ENCODE data around the gene KSR1.

Gene KSR1

GRCh38 chr17:27521281-27522027, 65.2 kb downstream of the KSR1 start:
- CTCF ChIA-PET: no interaction called here
- TF ChIP-seq NFRKB (IDR thresholded peaks at IDR 0.05) (no peak), FOXA1 (IDR thresholded peaks at IDR 0.05) (no peak), FOXK2 (IDR thresholded peaks at IDR 0.05) (no peak), CTBP1 (IDR thresholded peaks at IDR 0.05; ENCODE audit: borderline replicate concordance) (no peak)
- POLR2A ChIA-PET: no interaction called here

DNA sequence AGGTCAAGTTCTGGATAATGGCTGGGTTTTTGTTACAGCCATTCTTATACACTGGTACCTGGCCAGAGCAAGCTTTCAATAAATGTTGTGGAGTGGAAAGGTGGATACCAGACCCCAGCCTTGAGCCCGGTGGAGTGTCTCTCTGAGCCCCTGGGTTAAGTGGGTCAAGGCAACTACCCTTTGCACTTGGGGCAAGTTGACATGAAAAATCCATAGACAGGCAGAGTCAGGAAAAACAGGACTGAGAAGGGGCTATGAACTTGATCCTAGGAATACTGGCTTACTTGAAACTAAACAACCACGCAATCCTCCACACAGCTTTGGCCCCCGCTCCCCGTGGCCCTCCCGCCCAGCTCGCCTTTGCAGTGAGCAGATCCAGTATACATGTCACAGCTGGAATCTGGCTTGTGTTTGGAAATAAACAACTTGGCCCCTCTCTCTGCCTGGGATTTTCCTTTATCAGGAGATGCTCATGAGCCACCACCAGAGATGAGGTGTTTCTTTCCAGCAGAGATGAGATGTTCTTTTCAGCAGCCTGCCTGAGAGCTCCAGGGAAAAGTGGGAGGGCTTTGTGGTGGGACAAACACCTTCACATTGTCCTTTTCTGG, 65.9 kb downstream of the KSR1 start:
- ChIA-PET CTCF (no interaction called here), POLR2A (no interaction called here)
- TF ChIP-seq LEF1 (IDR thresholded peaks at IDR 0.05; ENCODE audit: borderline replicate concordance) (no peak), HDGF (IDR thresholded peaks at IDR 0.05; ENCODE audit: borderline replicate concordance) (no peak), SP1 (IDR thresholded peaks at IDR 0.05) (no peak), SUZ12 (IDR thresholded peaks at IDR 0.05) (no peak), CTBP1 (IDR thresholded peaks at IDR 0.05; ENCODE audit: borderline replicate concordance) (no peak), FOXA1 (IDR thresholded peaks at IDR 0.05) (no peak), FOXM1 (IDR thresholded peaks at IDR 0.05; ENCODE audit: borderline replicate concordance) (no peak), TARDBP (IDR thresholded peaks at IDR 0.05) (no peak)
- TF ChIP-seq, protein P1, sequence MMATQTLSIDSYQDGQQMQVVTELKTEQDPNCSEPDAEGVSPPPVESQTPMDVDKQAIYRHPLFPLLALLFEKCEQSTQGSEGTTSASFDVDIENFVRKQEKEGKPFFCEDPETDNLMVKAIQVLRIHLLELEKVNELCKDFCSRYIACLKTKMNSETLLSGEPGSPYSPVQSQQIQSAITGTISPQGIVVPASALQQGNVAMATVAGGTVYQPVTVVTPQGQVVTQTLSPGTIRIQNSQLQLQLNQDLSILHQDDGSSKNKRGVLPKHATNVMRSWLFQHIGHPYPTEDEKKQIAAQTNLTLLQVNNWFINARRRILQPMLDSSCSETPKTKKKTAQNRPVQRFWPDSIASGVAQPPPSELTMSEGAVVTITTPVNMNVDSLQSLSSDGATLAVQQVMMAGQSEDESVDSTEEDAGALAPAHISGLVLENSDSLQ (IDR thresholded peaks at IDR 0.05): no peak
- no peak for DNase-seq (ENCODE audit: extremely low spot score)

More at GRCh38 chr17:27521281-27522027, 65.2 kb downstream of the KSR1 start:
- DNase-seq (ENCODE audit: extremely low spot score): no peak

GRCh38 chr17:27523712-27524111, 67.5 kb downstream of the KSR1 start:
- DNase-seq (ENCODE audit: extremely low spot score): no peak
- TF ChIP-seq FOXA1 (IDR thresholded peaks at IDR 0.05): no peak
- TF ChIP-seq BHLHE40 (IDR thresholded peaks at IDR 0.05; ENCODE audit: borderline replicate concordance): no peak
- no peak for TF ChIP-seq SUZ12 (IDR thresholded peaks at IDR 0.05)
- no peak for TF ChIP-seq CTBP1 (IDR thresholded peaks at IDR 0.05; ENCODE audit: borderline replicate concordance)
- no peak for TF ChIP-seq FOXK2 (IDR thresholded peaks at IDR 0.05)
- no peak for TF ChIP-seq FOXM1 (IDR thresholded peaks at IDR 0.05; ENCODE audit: borderline replicate concordance)
- no peak for TF ChIP-seq ZNF384 (IDR thresholded peaks at IDR 0.05)
- TF ChIP-seq, protein P1 (IDR thresholded peaks at IDR 0.05): no peak
- TF ChIP-seq ELF4 (IDR thresholded peaks at IDR 0.05): no peak
- TF ChIP-seq LEF1 (IDR thresholded peaks at IDR 0.05; ENCODE audit: borderline replicate concordance): no peak
- no peak for TF ChIP-seq HDGF (IDR thresholded peaks at IDR 0.05; ENCODE audit: borderline replicate concordance)
- TF ChIP-seq L3MBTL2 (conservative IDR thresholded peaks at IDR 0.05): no peak
- no peak for TF ChIP-seq NFRKB (IDR thresholded peaks at IDR 0.05)
- TF ChIP-seq TARDBP (IDR thresholded peaks at IDR 0.05): no peak
- no peak for TF ChIP-seq ARNT (IDR thresholded peaks at IDR 0.05)
- ChIA-PET CTCF (interaction anchor here (0.6 kb wide), 1 partner anchor 585 kb away, joined by 3 read pairs; no protein-coding TSS in a partner anchor), POLR2A (no interaction called here)

DNA sequence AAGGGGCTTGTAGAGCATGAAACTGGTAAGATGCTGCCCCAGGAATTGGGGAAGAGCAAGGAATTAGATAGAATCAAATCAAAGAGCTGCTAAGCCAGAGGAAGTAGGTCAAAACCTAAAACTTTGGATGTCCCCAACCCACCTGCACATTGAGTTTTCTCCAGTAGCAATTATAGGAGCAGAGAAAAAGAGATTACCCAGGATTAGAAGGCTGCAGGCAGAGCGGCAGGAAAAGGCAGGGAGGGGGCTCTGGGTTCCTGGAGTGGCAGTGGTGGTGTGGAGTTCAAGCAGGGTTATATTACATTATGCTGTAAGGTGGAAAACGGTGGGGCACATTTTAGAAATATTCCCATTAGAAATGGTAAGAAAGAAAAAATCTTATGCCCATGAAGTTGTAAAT, 68.3 kb downstream of the KSR1 start:
- no peak for TF ChIP-seq FOXM1 (IDR thresholded peaks at IDR 0.05; ENCODE audit: borderline replicate concordance)
- no peak for TF ChIP-seq FOXA1 (IDR thresholded peaks at IDR 0.05)
- TF ChIP-seq FOXK2 (IDR thresholded peaks at IDR 0.05): no peak
- TF ChIP-seq ARNT (IDR thresholded peaks at IDR 0.05): no peak
- TF ChIP-seq CTBP1 (IDR thresholded peaks at IDR 0.05; ENCODE audit: borderline replicate concordance): no peak
- TF ChIP-seq HDGF (IDR thresholded peaks at IDR 0.05; ENCODE audit: borderline replicate concordance): no peak
- TF ChIP-seq TARDBP (IDR thresholded peaks at IDR 0.05): no peak
- no peak for TF ChIP-seq BHLHE40 (IDR thresholded peaks at IDR 0.05; ENCODE audit: borderline replicate concordance)
- TF ChIP-seq L3MBTL2 (conservative IDR thresholded peaks at IDR 0.05): no peak
- no peak for TF ChIP-seq LEF1 (IDR thresholded peaks at IDR 0.05; ENCODE audit: borderline replicate concordance)
- no peak for TF ChIP-seq SP1 (IDR thresholded peaks at IDR 0.05)
- TF ChIP-seq ZNF384 (IDR thresholded peaks at IDR 0.05): no peak
- TF ChIP-seq SUZ12 (IDR thresholded peaks at IDR 0.05): no peak
- DNase-seq (ENCODE audit: extremely low spot score): no peak
- ChIA-PET CTCF (no interaction called here), POLR2A (no interaction called here)

DNA sequence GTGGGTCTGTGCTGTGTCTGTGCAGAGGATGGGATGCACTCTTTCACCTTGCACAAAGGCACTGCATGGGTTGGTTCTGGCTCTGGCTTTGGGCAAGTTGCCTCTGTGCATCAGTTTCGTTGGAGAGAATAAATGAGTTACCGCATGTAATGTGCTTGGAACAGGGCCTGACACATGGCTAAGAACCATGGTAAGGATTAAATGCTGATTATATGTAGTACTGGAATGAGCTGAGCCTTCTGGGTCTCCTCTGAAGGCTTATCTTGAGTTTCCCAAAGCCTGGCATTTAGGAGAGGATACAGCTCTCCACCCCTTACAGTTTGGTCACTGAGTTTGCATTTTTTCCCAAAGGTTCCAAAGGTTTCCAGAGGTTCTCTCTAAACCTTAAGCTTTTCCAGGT, 69.1 kb downstream of the KSR1 start:
- ChIA-PET POLR2A (no interaction called here), CTCF (interaction anchor here (0.6 to 0.7 kb wide), 2 partner anchors 75 to 103 kb away, joined by 3 read pairs; no protein-coding TSS in a partner anchor)
- no peak for DNase-seq (ENCODE audit: extremely low spot score)
- no peak for TF ChIP-seq LEF1 (IDR thresholded peaks at IDR 0.05; ENCODE audit: borderline replicate concordance)
- no peak for TF ChIP-seq ZNF384 (IDR thresholded peaks at IDR 0.05)
- TF ChIP-seq TARDBP (IDR thresholded peaks at IDR 0.05): no peak

GRCh38 chr17:27525836-27526603, 69.8 kb downstream of the KSR1 start:
- ChIA-PET CTCF (interaction anchor here (0.6 to 0.9 kb wide), 3 partner anchors 12 to 104 kb away, joined by 3 read pairs; no protein-coding TSS in a partner anchor), POLR2A (no interaction called here)
- no peak for DNase-seq (ENCODE audit: extremely low spot score)
- TF ChIP-seq ARNT (IDR thresholded peaks at IDR 0.05) (no peak), FOXK2 (IDR thresholded peaks at IDR 0.05) (no peak), LEF1 (IDR thresholded peaks at IDR 0.05; ENCODE audit: borderline replicate concordance) (no peak), ZNF384 (IDR thresholded peaks at IDR 0.05) (no peak), SUZ12 (IDR thresholded peaks at IDR 0.05) (no peak), BHLHE40 (IDR thresholded peaks at IDR 0.05; ENCODE audit: borderline replicate concordance) (no peak), L3MBTL2 (conservative IDR thresholded peaks at IDR 0.05) (no peak), TARDBP (IDR thresholded peaks at IDR 0.05) (no peak), FOXA1 (IDR thresholded peaks at IDR 0.05) (no peak), SP1 (IDR thresholded peaks at IDR 0.05) (no peak), FOXM1 (IDR thresholded peaks at IDR 0.05; ENCODE audit: borderline replicate concordance) (no peak), CTBP1 (IDR thresholded peaks at IDR 0.05; ENCODE audit: borderline replicate concordance) (no peak), HDGF (IDR thresholded peaks at IDR 0.05; ENCODE audit: borderline replicate concordance) (no peak), ELF4 (IDR thresholded peaks at IDR 0.05) (no peak), NFRKB (IDR thresholded peaks at IDR 0.05) (no peak)
- TF ChIP-seq, protein P1 (IDR thresholded peaks at IDR 0.05): no peak
